Coronary artery (tissue), 2 donors: Measurements from ENCODE around the gene MAP7D3.
"Not testable (repeated sequence)": the region's sequence is repeated elsewhere in the genome, so short reads cannot be mapped to it uniquely, and the experiment has no call there.

Source experiments
- DNase-seq: peaks from one replicate; pipeline ENCODE4 v3.0.0-alpha.2; 2017; ENCODE audit warnings: low spot score
- H3K27ac ChIP-seq, 2 donors: fragments of 200-600 bp; sonication (generic); one replicate each; pipeline ENCODE4 v1.5.1; 2016 to 2019
- H3K4me3 ChIP-seq: fragments of 200-600 bp; sonication (generic); 2 replicates; pipeline ENCODE4 v1.5.1; 2016; ENCODE audit warnings: mild to moderate bottlenecking, moderate library complexity
- TF ChIP-seq, protein P1 (sequence below): fragments of 200-600 bp; sonication (generic); IDR thresholded peaks from one replicate; pipeline ENCODE4 v1.5.1; 2019; ENCODE audit warnings: antibody characterized with exemption

Gene MAP7D3

GRCh38 chrX:136255541-136255940 lies 4.3 kb upstream of the MAP7D3 start:
- DNase-seq: no peak
- Histone ChIP-seq H3K27ac (peak overlapping the region; percentile 41 to 58), H3K4me3 (no peak overlapping the region)
- TF ChIP-seq, protein P1, sequence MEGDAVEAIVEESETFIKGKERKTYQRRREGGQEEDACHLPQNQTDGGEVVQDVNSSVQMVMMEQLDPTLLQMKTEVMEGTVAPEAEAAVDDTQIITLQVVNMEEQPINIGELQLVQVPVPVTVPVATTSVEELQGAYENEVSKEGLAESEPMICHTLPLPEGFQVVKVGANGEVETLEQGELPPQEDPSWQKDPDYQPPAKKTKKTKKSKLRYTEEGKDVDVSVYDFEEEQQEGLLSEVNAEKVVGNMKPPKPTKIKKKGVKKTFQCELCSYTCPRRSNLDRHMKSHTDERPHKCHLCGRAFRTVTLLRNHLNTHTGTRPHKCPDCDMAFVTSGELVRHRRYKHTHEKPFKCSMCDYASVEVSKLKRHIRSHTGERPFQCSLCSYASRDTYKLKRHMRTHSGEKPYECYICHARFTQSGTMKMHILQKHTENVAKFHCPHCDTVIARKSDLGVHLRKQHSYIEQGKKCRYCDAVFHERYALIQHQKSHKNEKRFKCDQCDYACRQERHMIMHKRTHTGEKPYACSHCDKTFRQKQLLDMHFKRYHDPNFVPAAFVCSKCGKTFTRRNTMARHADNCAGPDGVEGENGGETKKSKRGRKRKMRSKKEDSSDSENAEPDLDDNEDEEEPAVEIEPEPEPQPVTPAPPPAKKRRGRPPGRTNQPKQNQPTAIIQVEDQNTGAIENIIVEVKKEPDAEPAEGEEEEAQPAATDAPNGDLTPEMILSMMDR: no peak

- TF ChIP-seq, protein P1: no peak
- Histone ChIP-seq H3K4me3 (peak overlapping the region; percentile 85), H3K27ac (peak overlapping the region; percentile 74 to 94)
- no peak for DNase-seq
These were observed 784 bp downstream of the MAP7D3 start for GRCh38 chrX:136250191-136251040.

- no peak for DNase-seq
- Histone ChIP-seq H3K27ac (no peak overlapping the region), H3K4me3 (no peak overlapping the region)
- TF ChIP-seq, protein P1: no peak
These were observed 5.0 kb downstream of the MAP7D3 start for GRCh38 chrX:136246201-136246600.

GRCh38 chrX:136237849-136238248 lies 13.4 kb downstream of the MAP7D3 start:
- not testable (repeated sequence) for H3K4me3 ChIP-seq, DNase-seq, H3K27ac ChIP-seq

GRCh38 chrX:136237074-136237473 lies 14.1 kb downstream of the MAP7D3 start:
- Histone ChIP-seq H3K4me3 (no peak overlapping the region), H3K27ac (no peak overlapping the region)
- TF ChIP-seq, protein P1: no peak
- no peak for DNase-seq

DNA sequence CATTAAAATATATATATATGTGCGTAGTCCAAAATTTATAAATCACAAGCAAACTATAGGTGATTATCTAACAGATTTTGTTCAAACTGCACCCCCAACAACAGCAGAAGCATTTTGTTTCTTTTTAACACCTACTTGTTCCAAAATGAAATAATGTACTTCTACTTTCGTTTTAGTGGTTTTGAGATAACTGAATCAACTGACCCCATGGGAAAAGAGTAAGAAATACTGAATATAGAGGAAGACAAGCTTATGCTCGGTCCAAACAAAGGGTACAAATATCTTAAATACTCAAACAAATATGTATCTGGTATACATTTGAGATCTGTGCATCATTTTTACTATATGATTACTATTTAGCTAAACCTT lies 22.4 kb downstream of the MAP7D3 start:
- Histone ChIP-seq H3K27ac (no peak overlapping the region), H3K4me3 (no peak overlapping the region)
- TF ChIP-seq, protein P1: no peak
- DNase-seq: no peak

DNA sequence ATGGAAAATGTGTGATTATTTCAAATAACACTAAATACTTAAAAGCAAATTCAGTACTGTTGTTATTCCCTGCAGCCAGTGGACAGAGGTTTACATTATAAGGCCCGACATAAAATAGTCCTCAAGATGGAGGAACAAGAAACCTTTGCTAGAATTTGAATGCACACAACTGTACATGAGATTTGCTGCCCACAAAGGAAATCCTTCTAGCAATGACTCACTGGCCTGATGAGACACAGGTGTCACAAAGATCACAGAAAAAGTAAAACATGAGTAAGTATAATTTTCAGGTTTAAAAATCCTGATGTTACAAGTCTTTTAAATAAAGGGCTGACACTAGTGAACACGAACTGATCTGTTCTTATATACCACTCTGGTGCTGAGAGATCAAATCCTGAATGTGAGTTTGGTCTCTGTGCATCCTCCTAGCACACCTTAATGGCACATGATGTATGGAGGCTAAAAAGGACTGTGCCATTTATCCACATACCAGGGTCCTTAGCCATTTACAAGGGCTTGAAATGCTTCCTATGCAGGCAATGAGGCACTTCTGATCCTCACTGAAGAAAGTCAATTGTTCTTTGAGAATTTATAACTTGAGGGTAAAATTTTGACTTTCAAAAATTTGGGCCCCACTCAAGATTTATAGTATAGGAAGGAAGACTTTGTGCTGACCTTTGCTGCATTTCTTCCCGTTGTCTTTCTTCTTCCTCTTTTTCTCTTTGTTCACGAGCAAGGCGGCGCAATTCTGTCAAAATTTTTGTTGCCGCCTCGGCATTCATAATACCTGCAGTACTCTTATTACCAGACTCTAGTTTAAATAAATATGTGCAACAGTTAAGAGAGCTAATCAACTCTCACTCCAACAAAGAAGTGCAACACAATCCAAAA lies 23.0 kb downstream of the MAP7D3 start:
- DNase-seq: no peak
- TF ChIP-seq, protein P1: no peak
- Histone ChIP-seq H3K27ac (no peak overlapping the region), H3K4me3 (no peak overlapping the region)
